GM12892 (cell line): ENCODE results near the gene GOLGA7B.

Experiments used
- POLR2A ChIP-seq: IDR thresholded peaks from 2 replicates; pipeline ENCODE4 v1.6.1; 2011; ENCODE audit warnings: low read depth, low read length, control low read depth
- TAF1 ChIP-seq: IDR thresholded peaks from 2 replicates; pipeline ENCODE4 v1.6.1; 2011; ENCODE audit warnings: low read depth, mild to moderate bottlenecking, control low read depth, low read length, borderline replicate concordance

- TF ChIP-seq POLR2A (no peak), TAF1 (no peak)
Observed at GRCh38 chr10:97816609-97817008, 33.0 kb upstream of the GOLGA7B start.
